Measurements from ENCODE around the gene ODF2L.
"Not testable (repeated sequence)": the region's sequence is repeated elsewhere in the genome, so short reads cannot be mapped to it uniquely, and the experiment has no call there.

The ODF2L gene

GRCh38 chr1:86357796-86358195 lies 38.3 kb downstream of the ODF2L start:
- DNase-seq (ENCODE audit: low read depth in 2 of 2), result no peak
- no peak for TF ChIP-seq CTCF (IDR thresholded peaks at IDR 0.05; ENCODE audit: low read depth, low read length)
- no peak overlapping the region for H3K4me3 ChIP-seq (replicated peaks in 1 of 2; ENCODE audit: low read depth in 2 of 2, low read length in 2 of 2)

DNA sequence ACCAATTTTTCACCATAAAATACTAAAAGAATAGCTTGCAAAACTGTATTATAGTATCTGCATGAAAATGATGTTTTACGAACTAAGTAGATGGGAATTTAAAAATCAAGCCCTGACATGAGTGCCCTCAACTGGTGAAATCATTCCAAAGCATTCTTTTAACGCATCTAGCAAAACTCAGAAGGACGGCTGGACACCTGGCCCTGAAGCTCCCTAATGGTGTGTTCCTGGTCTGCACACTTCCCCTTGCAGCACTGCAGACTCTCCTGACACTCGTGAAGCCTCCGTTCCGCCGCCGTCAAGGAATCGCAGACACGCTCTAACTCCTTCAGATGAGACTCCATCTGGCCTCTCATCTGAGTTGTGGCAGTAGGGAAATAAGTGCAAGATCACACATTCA lies 39.9 kb downstream of the ODF2L start:
- no peak overlapping the region for H3K4me3 ChIP-seq (replicated peaks in 1 of 2; ENCODE audit: low read depth in 2 of 2, low read length in 2 of 2)
- no peak for TF ChIP-seq CTCF (IDR thresholded peaks at IDR 0.05; ENCODE audit: low read depth, low read length)
- peak; percentile 19 to 33 for DNase-seq (ENCODE audit: low read depth in 2 of 2)

DNA sequence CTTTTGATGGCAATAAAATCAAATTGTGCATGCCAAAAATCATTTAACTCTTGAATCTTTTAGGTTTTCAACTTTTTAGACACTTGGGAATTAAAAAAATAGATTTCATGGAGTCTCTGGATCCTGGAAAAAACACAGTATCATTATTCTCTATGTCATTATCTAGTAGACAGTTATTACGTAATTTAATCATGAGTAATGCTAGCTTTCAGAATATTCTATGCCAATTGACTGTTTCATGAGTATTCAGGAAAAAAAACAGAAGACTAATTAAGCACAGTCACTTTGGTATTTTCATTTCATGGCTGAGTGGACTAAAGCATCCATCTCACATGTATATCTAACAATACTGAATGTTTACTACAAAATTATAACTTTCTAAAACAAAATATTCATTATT lies 44.0 kb downstream of the ODF2L start:
- H3K4me3 ChIP-seq (replicated peaks in 1 of 2; ENCODE audit: low read depth in 2 of 2, low read length in 2 of 2), result no peak overlapping the region
- TF ChIP-seq CTCF (IDR thresholded peaks at IDR 0.05; ENCODE audit: low read depth, low read length), result no peak
- DNase-seq (ENCODE audit: low read depth in 2 of 2), result peak; percentile 34 to 51

- not testable (repeated sequence) for DNase-seq (ENCODE audit: low read depth in 2 of 2); H3K4me3 ChIP-seq (replicated peaks in 1 of 2; ENCODE audit: low read depth in 2 of 2, low read length in 2 of 2)
Observed at GRCh38 chr1:86350230-86350629, 45.9 kb downstream of the ODF2L start.

- TF ChIP-seq CTCF (IDR thresholded peaks at IDR 0.05; ENCODE audit: low read depth, low read length), result no peak
- no peak overlapping the region for H3K4me3 ChIP-seq (replicated peaks in 1 of 2; ENCODE audit: low read depth in 2 of 2, low read length in 2 of 2)
- no peak for DNase-seq (ENCODE audit: low read depth in 2 of 2)
Observed at GRCh38 chr1:86346388-86346787, 49.7 kb downstream of the ODF2L start.

DNA sequence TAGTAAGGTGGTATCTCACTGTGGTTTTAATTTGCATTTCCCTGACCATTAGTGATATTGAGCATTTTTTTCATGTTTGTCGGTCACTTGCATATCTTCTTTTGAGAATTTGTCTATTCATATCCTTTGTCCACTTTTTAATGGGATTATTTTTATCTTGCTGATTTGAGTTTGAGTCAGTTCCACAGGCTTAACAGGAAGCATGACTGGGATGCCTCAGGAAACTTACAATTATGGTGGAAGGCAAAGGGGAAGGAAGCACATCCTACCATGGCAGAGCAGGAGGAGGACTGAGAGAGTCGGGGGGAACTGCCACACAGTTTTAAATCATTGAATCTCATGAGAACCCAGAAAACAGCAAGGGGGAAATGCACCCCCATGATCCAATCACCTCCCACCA lies 51.1 kb downstream of the ODF2L start:
- H3K4me3 ChIP-seq (replicated peaks in 1 of 2; ENCODE audit: low read depth in 2 of 2, low read length in 2 of 2), result no peak overlapping the region
- DNase-seq (ENCODE audit: low read depth in 2 of 2), result no peak
- no peak for TF ChIP-seq CTCF (IDR thresholded peaks at IDR 0.05; ENCODE audit: low read depth, low read length)

DNA sequence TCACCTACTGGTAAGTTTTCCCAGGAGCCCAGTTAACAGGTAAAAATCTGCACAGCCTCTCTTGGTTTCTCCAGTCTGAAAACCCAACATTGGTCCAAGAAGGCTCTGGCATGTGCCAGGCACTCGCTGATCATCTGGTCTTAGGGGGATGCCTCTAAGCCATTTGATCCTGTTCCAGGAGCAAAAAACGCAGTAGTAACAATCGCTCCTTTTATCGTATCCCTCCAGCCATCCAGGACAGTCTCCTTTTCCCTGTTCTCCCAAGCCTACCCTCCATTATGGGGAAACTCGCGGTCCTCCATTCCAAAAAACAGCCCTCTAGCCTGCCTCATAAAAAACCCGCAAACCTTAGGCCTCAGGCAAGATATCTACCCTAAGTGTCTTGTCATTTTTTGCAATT lies 56.2 kb downstream of the ODF2L start:
- no peak for TF ChIP-seq CTCF (IDR thresholded peaks at IDR 0.05; ENCODE audit: low read depth, low read length)
- no peak overlapping the region for H3K4me3 ChIP-seq (replicated peaks in 1 of 2; ENCODE audit: low read depth in 2 of 2, low read length in 2 of 2)
- no peak for DNase-seq (ENCODE audit: low read depth in 2 of 2)
